Neural crest cell (in vitro differentiated cells): Measurements from ENCODE around the gene TRAP1. TPM values are rescaled to one million over a fixed set of nuclear protein-coding genes. Genes with fewer than 3 reads are reported as not detected.
A peak's percentile ranks its signal among the peaks of the same experiment; 100 is the strongest.

Experiments used
- DNase-seq: peaks from one replicate; pipeline ENCODE4 v3.0.0; 2021; ENCODE audit warnings: low read depth, mixed read lengths, low spot score
- H3K27ac Mint-ChIP-seq: one replicate; pipeline ENCODE4 v1.8.0; 2021; ENCODE audit warnings: mild to moderate bottlenecking, mixed read lengths; ENCODE audit not compliant: unreplicated experiment
- H3K27me3 Mint-ChIP-seq: 2 replicates; pipeline ENCODE4 v1.8.0; 2021; ENCODE audit warnings: low read depth, mild to moderate bottlenecking, mixed read lengths
- H3K36me3 Mint-ChIP-seq: 2 replicates; pipeline ENCODE4 v1.8.0; 2021; ENCODE audit warnings: low read depth, mild to moderate bottlenecking, mixed read lengths
- H3K4me1 Mint-ChIP-seq: 2 replicates; pipeline ENCODE4 v1.8.0; 2021; ENCODE audit warnings: mixed read lengths
- H3K4me3 Mint-ChIP-seq: one replicate; pipeline ENCODE4 v1.8.0; 2021; ENCODE audit warnings: mild to moderate bottlenecking, mixed read lengths
- H3K9me3 Mint-ChIP-seq: 2 replicates; pipeline ENCODE4 v1.8.0; 2021; ENCODE audit warnings: mixed read lengths
- total RNA-seq: library from RNA; stranded (reverse); gene quantifications from 2 replicates; pipeline ENCODE4 v1.2.1, GENCODE V29; 2021
- TF ChIP-seq, protein P1 (sequence below): fragments of 200-600 bp; sonication (generic); conservative IDR thresholded peaks from 2 replicates; pipeline ENCODE4 v1.5.0; 2021; ENCODE audit warnings: antibody characterized with exemption, mild to moderate bottlenecking

The TRAP1 gene
- total RNA-seq, 1 donor from 2014 or later = 152 TPM

DNA sequence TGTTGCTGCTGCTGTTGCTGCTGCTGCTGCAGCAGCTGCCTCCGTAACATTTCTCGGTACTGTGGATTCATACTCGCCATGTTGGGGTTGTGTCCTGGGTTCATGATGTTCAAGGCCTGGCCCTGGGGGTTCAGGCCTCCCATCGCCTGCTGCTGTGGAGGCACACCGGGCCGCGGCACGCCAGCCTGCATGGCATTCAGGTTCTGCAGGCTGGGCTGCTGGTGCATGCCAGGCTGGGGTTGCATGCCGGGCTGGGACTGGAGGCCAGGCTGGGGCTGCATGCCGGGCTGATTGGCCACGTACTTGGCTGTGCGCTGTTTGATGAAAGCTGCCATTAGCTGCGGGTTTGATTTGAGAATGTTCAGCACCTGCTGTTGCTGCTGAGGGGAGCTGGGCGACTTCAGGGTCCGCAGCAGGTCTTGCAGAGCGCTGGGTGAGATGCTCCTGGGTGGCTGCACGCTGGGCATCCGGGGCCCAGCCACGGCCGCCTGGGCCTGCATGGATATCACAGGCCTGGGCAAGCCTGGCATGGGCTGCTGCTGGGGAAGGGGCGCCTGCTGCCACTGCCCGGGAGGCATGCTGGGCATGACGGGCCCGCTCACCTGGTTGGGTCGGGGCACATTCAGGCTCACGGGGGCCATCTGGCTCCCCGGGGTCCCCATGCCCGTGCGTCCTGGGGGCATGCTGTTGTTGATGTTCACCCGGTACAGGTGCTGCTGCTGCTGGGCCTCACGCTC, 11.3 kb upstream of the TRAP1 start:
- TF ChIP-seq, protein P1, sequence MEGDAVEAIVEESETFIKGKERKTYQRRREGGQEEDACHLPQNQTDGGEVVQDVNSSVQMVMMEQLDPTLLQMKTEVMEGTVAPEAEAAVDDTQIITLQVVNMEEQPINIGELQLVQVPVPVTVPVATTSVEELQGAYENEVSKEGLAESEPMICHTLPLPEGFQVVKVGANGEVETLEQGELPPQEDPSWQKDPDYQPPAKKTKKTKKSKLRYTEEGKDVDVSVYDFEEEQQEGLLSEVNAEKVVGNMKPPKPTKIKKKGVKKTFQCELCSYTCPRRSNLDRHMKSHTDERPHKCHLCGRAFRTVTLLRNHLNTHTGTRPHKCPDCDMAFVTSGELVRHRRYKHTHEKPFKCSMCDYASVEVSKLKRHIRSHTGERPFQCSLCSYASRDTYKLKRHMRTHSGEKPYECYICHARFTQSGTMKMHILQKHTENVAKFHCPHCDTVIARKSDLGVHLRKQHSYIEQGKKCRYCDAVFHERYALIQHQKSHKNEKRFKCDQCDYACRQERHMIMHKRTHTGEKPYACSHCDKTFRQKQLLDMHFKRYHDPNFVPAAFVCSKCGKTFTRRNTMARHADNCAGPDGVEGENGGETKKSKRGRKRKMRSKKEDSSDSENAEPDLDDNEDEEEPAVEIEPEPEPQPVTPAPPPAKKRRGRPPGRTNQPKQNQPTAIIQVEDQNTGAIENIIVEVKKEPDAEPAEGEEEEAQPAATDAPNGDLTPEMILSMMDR = no peak
- Mint-ChIP-seq H3K9me3 (no peaks in the 10 kb centered on the region), H3K36me3 (peaks cover 17% of the 10 kb centered on the region), H3K4me1 (no peaks in the 10 kb centered on the region), H3K27ac (no peak overlapping the region), H3K4me3 (no peak overlapping the region), H3K27me3 (no peaks in the 10 kb centered on the region)
- DNase-seq = no peak

DNA sequence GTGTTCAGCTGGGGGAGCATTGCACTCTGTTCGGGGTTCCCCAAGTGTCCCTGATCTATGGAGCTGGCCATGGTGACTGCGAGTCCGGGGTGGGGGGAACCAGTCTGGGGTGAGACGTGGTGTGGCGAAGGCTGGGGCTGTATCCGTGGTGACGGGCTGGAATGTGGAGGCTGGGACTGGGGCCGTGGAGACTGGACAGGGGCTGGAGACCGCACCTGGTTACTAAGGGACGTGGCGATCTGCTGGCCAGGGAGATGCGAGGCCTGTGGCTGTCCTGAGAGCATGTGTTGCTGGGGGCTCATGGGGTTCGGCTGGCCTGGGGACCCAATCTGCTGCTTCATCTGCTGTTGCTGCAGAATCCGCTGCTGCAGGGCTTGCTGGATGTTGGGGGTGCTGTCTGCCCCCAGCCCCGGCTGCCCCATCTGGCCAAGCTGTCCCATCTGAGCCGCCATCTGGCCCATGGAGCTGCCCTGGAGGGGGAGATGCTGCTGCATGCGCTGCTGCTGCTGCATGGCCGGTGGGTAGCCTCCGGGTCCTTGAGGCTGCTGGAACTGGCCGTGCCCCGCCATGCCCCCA, 10.6 kb upstream of the TRAP1 start:
- Mint-ChIP-seq H3K27me3 (no peaks in the 10 kb centered on the region), H3K9me3 (no peaks in the 10 kb centered on the region), H3K4me1 (no peaks in the 10 kb centered on the region), H3K36me3 (peaks cover 17% of the 10 kb centered on the region), H3K27ac (no peak overlapping the region), H3K4me3 (peak overlapping the region; percentile 31)
- TF ChIP-seq, protein P1 = no peak
- no peak for DNase-seq

DNA sequence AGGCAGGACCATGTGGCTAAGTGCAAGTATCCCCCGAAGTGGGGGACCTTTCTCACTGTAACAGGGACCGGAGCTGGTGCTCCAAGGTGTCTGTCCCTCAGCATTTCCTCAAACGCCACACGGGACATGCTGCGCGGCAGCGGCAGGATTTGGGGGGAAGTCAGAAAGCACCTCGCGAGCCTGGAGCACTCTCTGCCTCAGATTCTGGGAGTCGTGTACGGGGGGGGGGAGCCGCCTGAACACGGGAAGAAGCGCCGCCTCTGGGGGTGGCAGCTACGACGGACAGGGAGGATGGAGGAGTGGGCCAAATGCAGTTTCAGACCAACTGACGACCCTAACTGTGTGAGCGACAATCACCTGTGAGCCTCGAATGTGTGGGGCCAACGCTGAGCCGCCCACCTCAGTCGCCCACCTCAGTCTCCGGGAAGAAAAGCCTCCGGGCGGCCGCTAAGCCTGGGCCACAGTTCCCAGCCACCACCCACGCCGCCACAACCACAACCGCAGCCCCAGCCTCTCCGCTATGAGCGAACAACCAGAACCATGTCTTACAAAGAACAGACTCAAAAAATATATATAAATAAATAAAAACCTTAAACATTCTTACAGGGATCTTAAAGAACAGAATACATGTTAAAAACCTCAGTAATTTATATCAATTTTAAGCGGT, 8.8 kb upstream of the TRAP1 start:
- H3K27ac Mint-ChIP-seq = no peak overlapping the region
- DNase-seq = no peak
- TF ChIP-seq, protein P1 = no peak
- H3K4me1 Mint-ChIP-seq = no peaks in the 10 kb centered on the region
- H3K36me3 Mint-ChIP-seq = peaks cover 14% of the 10 kb centered on the region
- no peak overlapping the region for H3K4me3 Mint-ChIP-seq
- H3K27me3 Mint-ChIP-seq = no peaks in the 10 kb centered on the region
- no peaks in the 10 kb centered on the region for H3K9me3 Mint-ChIP-seq

DNA sequence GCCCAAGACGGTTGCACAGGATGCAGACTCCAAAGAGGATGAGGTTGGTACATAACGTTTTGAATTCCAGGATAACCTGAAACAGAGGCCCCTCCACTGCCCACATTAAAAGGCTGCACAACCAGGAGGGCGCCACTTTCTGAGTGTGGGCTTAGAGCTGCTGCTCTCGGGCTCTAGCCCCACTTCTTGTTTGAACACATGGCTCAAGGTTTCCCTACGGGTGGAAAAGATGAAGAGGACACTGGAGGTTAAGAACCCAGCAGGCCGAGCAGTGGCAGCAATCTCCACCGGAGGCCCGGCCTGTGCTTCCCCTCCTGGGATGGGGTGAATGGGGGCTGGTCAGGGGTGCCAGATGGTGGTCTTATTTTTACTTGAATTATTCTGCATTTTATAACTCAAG, 8.0 kb upstream of the TRAP1 start:
- H3K4me3 Mint-ChIP-seq = peak overlapping the region; percentile 23
- peaks cover 10% of the 10 kb centered on the region for H3K36me3 Mint-ChIP-seq
- DNase-seq = no peak
- H3K4me1 Mint-ChIP-seq = no peaks in the 10 kb centered on the region
- no peak overlapping the region for H3K27ac Mint-ChIP-seq
- TF ChIP-seq, protein P1 = no peak
- no peaks in the 10 kb centered on the region for H3K9me3 Mint-ChIP-seq
- H3K27me3 Mint-ChIP-seq = no peaks in the 10 kb centered on the region

DNA sequence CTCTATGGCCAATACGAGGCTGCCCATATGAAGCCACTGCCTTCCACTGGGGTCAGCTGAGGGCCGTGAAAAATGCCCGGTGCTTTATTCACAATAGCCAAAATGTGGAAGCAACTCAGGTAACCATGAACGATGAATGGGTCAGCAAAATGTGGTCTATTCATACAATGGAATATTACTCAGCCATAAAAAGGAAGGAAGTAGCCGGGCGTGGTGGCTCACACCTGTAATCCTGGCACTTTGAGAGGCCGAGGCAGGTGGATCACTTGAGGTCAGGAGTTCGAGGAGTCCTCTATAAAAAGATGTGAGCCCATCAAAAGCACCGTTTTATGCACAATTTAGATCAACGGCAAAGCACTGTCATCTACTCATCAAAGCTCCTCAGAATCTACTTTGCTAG, 5.2 kb upstream of the TRAP1 start:
- TF ChIP-seq, protein P1 = no peak

More for the DNA sequence above, 5.2 kb upstream of the TRAP1 start:
- Mint-ChIP-seq H3K4me3 (peak overlapping the region; percentile 54), H3K36me3 (peaks cover 4% of the 10 kb centered on the region), H3K27ac (no peak overlapping the region), H3K27me3 (no peaks in the 10 kb centered on the region), H3K9me3 (no peaks in the 10 kb centered on the region), H3K4me1 (peaks cover 6% of the 10 kb centered on the region)
- no peak for DNase-seq
